Activated T-cell treated with anti-CD3 and anti-CD28 coated beads for 4 hours (primary cell): ENCODE measurements around the gene NDUFV1.
"Not testable (repeated sequence)": the region's sequence is repeated elsewhere in the genome, so short reads cannot be mapped to it uniquely, and the experiment has no call there.

Source experiments
- DNase-seq: peaks from one replicate; pipeline ENCODE4 v3.0.0-alpha.2; 2020

The NDUFV1 gene

DNA sequence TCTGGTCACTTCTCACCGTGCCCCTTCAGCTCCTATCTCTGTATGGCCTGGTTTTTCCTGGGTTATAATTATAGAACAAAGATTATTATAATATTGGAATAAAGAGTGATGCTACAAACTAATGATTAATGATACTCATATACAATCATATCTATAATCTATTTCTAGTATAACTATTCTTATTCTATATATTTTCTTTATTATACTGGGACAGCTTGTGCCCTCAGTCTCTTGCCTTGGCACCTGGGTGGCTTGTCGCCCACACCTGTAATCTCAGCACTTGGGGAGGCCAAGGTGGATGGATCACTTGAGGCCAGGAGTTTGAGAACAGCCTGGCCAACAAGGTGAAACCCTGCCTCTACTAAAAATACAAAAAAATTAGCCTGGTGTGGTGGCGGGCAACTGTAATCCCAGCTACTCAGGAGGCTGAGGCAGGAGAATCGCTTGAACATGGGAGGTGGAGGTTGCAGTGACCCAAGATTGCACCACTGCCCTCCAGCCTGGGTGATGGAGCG lies 53.0 kb downstream of the NDUFV1 start:
- DNase-seq, result not testable (repeated sequence)

DNA sequence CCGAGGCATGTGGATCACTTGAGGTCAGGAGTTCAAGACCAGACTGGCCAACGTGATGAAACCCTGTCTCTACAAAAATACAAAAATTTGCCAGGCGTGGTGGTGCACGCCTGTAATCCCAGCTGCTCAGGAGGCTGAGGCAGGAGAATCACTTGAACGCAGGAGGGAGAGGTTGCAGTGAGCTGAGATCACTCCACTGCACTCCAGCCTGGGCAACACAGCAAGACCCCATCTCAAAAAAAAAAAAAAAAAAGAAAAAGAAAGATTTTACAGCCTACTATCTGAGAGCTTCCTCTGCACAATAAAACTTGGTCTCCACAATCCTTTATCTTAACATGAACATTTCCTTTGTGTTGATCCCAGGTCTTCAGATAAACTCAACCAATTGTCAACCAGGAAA lies 54.0 kb downstream of the NDUFV1 start:
- not testable (repeated sequence) for DNase-seq
